Loucy (cell line): ENCODE data around the gene TBC1D22A.

ENCODE experiments used
- H2AFZ ChIP-seq: fragments of 200-600 bp; sonication (generic); 2 replicates; pipeline ENCODE4 v1.6.0; 2016; ENCODE audit warnings: antibody characterized with exemption, mild to moderate bottlenecking, low read length, moderate library complexity
- H3F3A ChIP-seq: fragments of 200-600 bp; 2 replicates; pipeline ENCODE4 v1.6.0; 2016; ENCODE audit warnings: antibody characterized with exemption, low read depth, mild to moderate bottlenecking
- H3K27me3 ChIP-seq: fragments of 200-600 bp; sonication (generic); 2 replicates; pipeline ENCODE4 v1.6.1; 2014; ENCODE audit warnings: low read length, mild to moderate bottlenecking; ENCODE audit not compliant: insufficient read depth, poor library complexity, severe bottlenecking
- H3K36me3 ChIP-seq: fragments of 200-600 bp; sonication (generic); 2 replicates; pipeline ENCODE4 v1.6.1; 2016; ENCODE audit warnings: low read length; ENCODE audit not compliant: insufficient read depth
- H3K4me1 ChIP-seq: fragments of 200-600 bp; sonication (generic); 2 replicates; pipeline ENCODE4 v1.5.1; 2014; ENCODE audit warnings: low read length, mild to moderate bottlenecking; ENCODE audit not compliant: insufficient read depth, poor library complexity, severe bottlenecking
- H3K4me2 ChIP-seq: fragments of 200-600 bp; sonication (generic); 2 replicates; pipeline ENCODE4 v1.6.0; 2014; ENCODE audit warnings: antibody characterized with exemption, low read length, low read depth, mild to moderate bottlenecking; ENCODE audit not compliant: poor library complexity, severe bottlenecking
- H3K4me3 ChIP-seq: fragments of 200-600 bp; sonication (generic); 2 replicates; pipeline ENCODE4 v1.5.1; 2014; ENCODE audit warnings: low read length, mild to moderate bottlenecking, mixed read lengths; ENCODE audit not compliant: poor library complexity, severe bottlenecking
- H3K79me2 ChIP-seq: fragments of 200-600 bp; sonication (generic); 2 replicates; pipeline ENCODE4 v1.6.1; 2014; ENCODE audit warnings: low read length; ENCODE audit not compliant: insufficient read depth
- H3K9ac ChIP-seq: fragments of 200-600 bp; sonication (generic); 2 replicates; pipeline ENCODE4 v1.6.0; 2014; ENCODE audit warnings: mild to moderate bottlenecking, low read depth, low read length, moderate library complexity; ENCODE audit not compliant: poor library complexity, severe bottlenecking
- H3K9me2 ChIP-seq: fragments of 200-600 bp; sonication (generic); replicated peaks from 2 replicates; pipeline ENCODE4 v1.6.1; 2016; ENCODE audit warnings: low read depth, low read length, mixed read lengths
- H3K9me3 ChIP-seq: fragments of 200-600 bp; sonication (generic); 2 replicates; pipeline ENCODE4 v1.6.1; 2014; ENCODE audit warnings: mild to moderate bottlenecking, antibody characterized with exemption, low read length, low read depth; ENCODE audit not compliant: insufficient read depth
- H4K20me1 ChIP-seq: fragments of 200-600 bp; sonication (generic); 2 replicates; pipeline ENCODE4 v1.6.0; 2014; ENCODE audit warnings: antibody characterized with exemption, low read length, mild to moderate bottlenecking; ENCODE audit not compliant: insufficient read depth, poor library complexity, severe bottlenecking
- EZH2phosphoT487 ChIP-seq: fragments of 200-600 bp; IDR thresholded peaks from 2 replicates; pipeline ENCODE4 v1.6.1; 2018; ENCODE audit warnings: antibody characterized with exemption, mild to moderate bottlenecking, moderate library complexity, borderline replicate concordance
- TF ChIP-seq, protein P1 (sequence below): fragments of 200-600 bp; sonication (generic); conservative IDR thresholded peaks from 2 replicates; pipeline ENCODE4 v1.5.1; 2014; ENCODE audit warnings: mild to moderate bottlenecking, antibody characterized with exemption, low read length

TBC1D22A gene

DNA sequence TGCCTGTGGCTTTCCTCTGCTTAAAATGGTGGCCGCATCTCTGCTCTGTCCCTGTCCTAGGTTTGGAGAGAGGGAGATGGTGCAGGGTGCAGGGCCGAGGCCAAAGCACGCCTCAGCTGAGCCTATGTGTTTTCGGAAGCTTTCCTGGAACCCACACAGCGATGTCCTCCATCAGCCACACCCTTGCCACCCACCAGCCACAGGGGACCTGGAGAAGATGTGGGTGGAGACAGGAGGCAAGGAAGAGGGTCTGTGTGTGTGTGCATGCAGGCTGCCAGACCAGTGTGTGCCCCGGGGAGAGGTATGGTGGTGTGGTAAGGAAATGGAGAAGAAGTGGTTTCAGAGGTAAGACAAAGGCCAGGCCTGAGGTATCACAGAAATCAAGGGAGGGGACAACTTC, 155.7 kb downstream of the TBC1D22A start:
- no peaks in the 10 kb centered on the region for H3K79me2 ChIP-seq
- no peaks in the 10 kb centered on the region for H3K9me3 ChIP-seq

DNA sequence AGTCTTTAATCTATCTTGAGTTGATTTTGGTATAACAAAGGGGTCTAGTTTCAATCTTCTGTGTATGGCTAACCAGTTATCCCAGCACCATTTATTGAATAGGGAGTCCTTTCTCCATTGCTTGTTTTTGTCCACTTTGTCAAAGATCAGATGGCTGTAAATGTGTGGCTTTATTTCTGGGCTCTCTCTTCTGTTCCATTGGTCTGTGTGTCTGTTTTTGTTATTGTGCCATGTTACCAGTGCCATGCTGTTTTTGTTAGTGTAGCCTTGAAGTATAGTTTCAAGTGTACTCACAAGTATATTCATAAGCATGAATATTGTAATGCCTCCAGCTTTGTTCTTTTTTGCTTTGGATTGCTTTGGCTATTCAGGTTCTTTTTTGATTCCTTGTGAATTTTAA, 159.6 kb downstream of the TBC1D22A start:
- Histone ChIP-seq H3K4me3 (no peak overlapping the region), H3K9me3 (no peaks in the 10 kb centered on the region), H2AFZ (no peak overlapping the region), H3K9me2 (no peaks in the 10 kb centered on the region), H3K79me2 (no peaks in the 10 kb centered on the region), H3F3A (no peaks in the 10 kb centered on the region), H3K4me2 (no peak overlapping the region), H3K27me3 (no peaks in the 10 kb centered on the region), H3K36me3 (peaks cover 5% of the 10 kb centered on the region; the same call in 1 of the 2 replicates), H3K4me1 (no peaks in the 10 kb centered on the region), H4K20me1 (no peaks in the 10 kb centered on the region), H3K9ac (no peak overlapping the region)
- TF ChIP-seq, protein P1, sequence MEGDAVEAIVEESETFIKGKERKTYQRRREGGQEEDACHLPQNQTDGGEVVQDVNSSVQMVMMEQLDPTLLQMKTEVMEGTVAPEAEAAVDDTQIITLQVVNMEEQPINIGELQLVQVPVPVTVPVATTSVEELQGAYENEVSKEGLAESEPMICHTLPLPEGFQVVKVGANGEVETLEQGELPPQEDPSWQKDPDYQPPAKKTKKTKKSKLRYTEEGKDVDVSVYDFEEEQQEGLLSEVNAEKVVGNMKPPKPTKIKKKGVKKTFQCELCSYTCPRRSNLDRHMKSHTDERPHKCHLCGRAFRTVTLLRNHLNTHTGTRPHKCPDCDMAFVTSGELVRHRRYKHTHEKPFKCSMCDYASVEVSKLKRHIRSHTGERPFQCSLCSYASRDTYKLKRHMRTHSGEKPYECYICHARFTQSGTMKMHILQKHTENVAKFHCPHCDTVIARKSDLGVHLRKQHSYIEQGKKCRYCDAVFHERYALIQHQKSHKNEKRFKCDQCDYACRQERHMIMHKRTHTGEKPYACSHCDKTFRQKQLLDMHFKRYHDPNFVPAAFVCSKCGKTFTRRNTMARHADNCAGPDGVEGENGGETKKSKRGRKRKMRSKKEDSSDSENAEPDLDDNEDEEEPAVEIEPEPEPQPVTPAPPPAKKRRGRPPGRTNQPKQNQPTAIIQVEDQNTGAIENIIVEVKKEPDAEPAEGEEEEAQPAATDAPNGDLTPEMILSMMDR = no peak
- TF ChIP-seq EZH2phosphoT487 = no peak

More for the DNA sequence above, 155.7 kb downstream of the TBC1D22A start:
- no peaks in the 10 kb centered on the region for H3F3A ChIP-seq
- TF ChIP-seq EZH2phosphoT487 = no peak
- TF ChIP-seq, protein P1 = no peak
- no peak overlapping the region for H3K4me2 ChIP-seq
- no peak overlapping the region for H2AFZ ChIP-seq
- H3K27me3 ChIP-seq = no peaks in the 10 kb centered on the region
- peaks cover 21% of the 10 kb centered on the region; the same call in 1 of the 2 replicates for H3K36me3 ChIP-seq
- H3K4me3 ChIP-seq = no peak overlapping the region
- H4K20me1 ChIP-seq = no peaks in the 10 kb centered on the region
- H3K4me1 ChIP-seq = no peaks in the 10 kb centered on the region
- no peak overlapping the region for H3K9ac ChIP-seq
- H3K9me2 ChIP-seq = no peaks in the 10 kb centered on the region

GRCh38 chr22:46923394-46923793, 160.9 kb downstream of the TBC1D22A start:
- Histone ChIP-seq H3K4me2 (no peak overlapping the region), H4K20me1 (no peaks in the 10 kb centered on the region), H3K4me1 (no peaks in the 10 kb centered on the region), H3K79me2 (no peaks in the 10 kb centered on the region), H3K36me3 (peaks cover 5% of the 10 kb centered on the region; the same call in 1 of the 2 replicates), H3F3A (no peaks in the 10 kb centered on the region), H3K27me3 (no peaks in the 10 kb centered on the region), H3K9me3 (no peaks in the 10 kb centered on the region), H3K4me3 (no peak overlapping the region), H3K9ac (no peak overlapping the region), H2AFZ (no peak overlapping the region), H3K9me2 (no peaks in the 10 kb centered on the region)
- TF ChIP-seq, protein P1 = no peak
- no peak for TF ChIP-seq EZH2phosphoT487
